Right lobe of liver (tissue), 6 donors: ENCODE measurements around the gene MTA1. TPM values are rescaled to one million over a fixed set of nuclear protein-coding genes. Genes with fewer than 3 reads are reported as not detected.

Experiments
- ATAC-seq, 4 donors: fragments of 200-7000 bp; cut with Tn5 transposase; one replicate each; pipeline ENCODE4 v1.9.1; 2020; ENCODE audit warnings: mild to moderate bottlenecking in 4 of 4, moderate library complexity in 4 of 4
- DNase-seq, 3 donors: peaks; one replicate each; pipeline ENCODE4 v3.0.0-alpha.2; 2020
- H3K27ac ChIP-seq, 3 donors: fragments of 200-600 bp; one replicate each; pipeline ENCODE4 v1.8.0; 2022
- H3K27me3 ChIP-seq, 2 donors: fragments of 200-600 bp; one replicate each; pipeline ENCODE4 v1.8.0; 2022
- H3K36me3 ChIP-seq, 4 donors: fragments of 200-600 bp; sonication (generic) in 1 of 4; one replicate each; pipeline versions ENCODE4 v1.5.1 to v1.8.0; 2017 to 2022; ENCODE audit warnings: control low read depth in 1 of 4
- H3K4me1 ChIP-seq, 4 donors: fragments of 200-600 bp; sonication (generic) in 1 of 4; one replicate each; pipeline versions ENCODE4 v1.5.1 to v1.8.0; 2017 to 2022; ENCODE audit warnings: control low read depth in 1 of 4
- H3K4me3 ChIP-seq, 3 donors: fragments of 200-600 bp; one replicate each; pipeline ENCODE4 v1.8.0; 2022
- H3K9me3 ChIP-seq, 4 donors: fragments of 200-600 bp; sonication (generic) in 1 of 4; one replicate each; pipeline versions ENCODE4 v1.5.1 to v1.8.0; 2017 to 2022; ENCODE audit warnings: control low read depth in 1 of 4
- POLR2A ChIP-seq: fragments of 450-650 bp; IDR thresholded peaks from one replicate; pipeline ENCODE4 v1.6.1; 2017; ENCODE audit warnings: antibody characterized with exemption, mild to moderate bottlenecking
- WGBS: methylation state at CpG from one replicate; pipeline ENCODE4 v1.1.6; 2018; ENCODE audit warnings: low coverage, low lambda C conversion rate; ENCODE audit not compliant: insufficient coverage; ENCODE audit errors: missing lambda C conversion rate; 5-methylcytosine and 5-hydroxymethylcytosine counted together
- intact Hi-C, 2 donors: fragments of 100-400 bp; cut with DNase I; formaldehyde crosslinking; loops; one replicate each; pipeline versions ENCODE4 v1.11.2 to v1.14.1; 2022
- total RNA-seq, 6 experiments: library from RNA; depleted of rRNA in 2 of 6; stranded (reverse); fragments of >200 nt in 2 of 6; fragmentation: NEBNext Ultra II Directional in 3 of 6; extraction: Animal tissue kit (Norgen Biotek cat#: 25700) in 3 of 6; gene quantifications; one replicate each; pipeline versions ENCODE4 v1.1.0 to v1.2.4, GENCODE V29; 2016 to 2023
- TF ChIP-seq, protein P1 (sequence below), 4 donors: fragments of 200-600 bp in 3 of 4; fragments of 450-650 bp in 1 of 4; IDR thresholded peaks; one replicate each; pipeline versions ENCODE4 v1.5.1 to v1.8.0; 2016 to 2022; ENCODE audit warnings: antibody characterized with exemption in 4 of 4, mild to moderate bottlenecking in 2 of 4
- donor health status: DM: no; HTN: yes; CAD: no.
- donor health status: DM: no; HTN: no; CAD: no.
- donor health status: DM: no; HTN: no; CAD: no.
- donor health status: DM: no; HTN: yes; CAD: no.
- donor health status: DM: no; HTN: yes; CAD: no.

Gene MTA1
- total RNA-seq, 6 experiments from 2014 or later, result 18.6 to 45.1 (median 29.2) TPM

DNA sequence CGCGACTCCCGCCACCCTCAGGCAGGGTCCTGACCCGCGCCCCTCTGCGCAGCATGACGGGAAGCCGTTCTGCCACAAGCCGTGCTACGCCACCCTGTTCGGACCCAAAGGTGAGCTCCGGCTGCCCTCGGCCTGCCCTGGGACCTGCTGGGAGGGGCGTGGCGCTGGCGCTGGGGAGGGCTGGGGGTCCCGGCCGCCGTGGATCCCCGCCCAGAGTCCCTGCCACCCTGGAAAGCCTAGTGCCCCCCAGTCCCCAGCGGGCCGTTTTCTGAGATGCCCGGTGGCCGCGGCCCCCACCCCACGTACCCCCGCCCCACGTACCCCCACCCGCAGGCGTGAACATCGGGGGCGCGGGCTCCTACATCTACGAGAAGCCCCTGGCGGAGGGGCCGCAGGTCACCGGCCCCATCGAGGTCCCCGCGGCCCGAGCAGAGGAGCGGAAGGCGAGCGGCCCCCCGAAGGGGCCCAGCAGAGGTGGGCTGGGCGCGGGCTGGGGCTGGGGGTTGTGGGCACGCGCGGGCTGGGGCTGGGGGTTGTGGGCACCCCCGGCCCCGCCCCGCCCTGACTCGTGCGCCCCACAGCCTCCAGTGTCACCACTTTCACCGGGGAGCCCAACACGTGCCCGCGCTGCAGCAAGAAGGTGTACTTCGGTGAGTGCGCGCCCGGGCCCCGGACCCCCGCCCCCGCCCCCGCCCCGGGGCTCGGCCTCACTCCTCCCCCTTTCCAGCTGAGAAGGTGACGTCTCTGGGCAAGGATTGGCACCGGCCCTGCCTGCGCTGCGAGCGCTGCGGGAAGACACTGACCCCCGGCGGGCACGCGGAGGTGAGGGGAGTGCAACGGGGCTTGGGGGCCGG is 59.0 kb downstream of the MTA1 start:
- Histone ChIP-seq H3K27me3 (no peaks in the 10 kb centered on the region), H3K4me1 (peaks cover 0 to 53% (median 24%) of the 10 kb centered on the region in 4 donors), H3K9me3 (no peaks in the 10 kb centered on the region), H3K27ac (no peak overlapping the region), H3K36me3 (no peaks in the 10 kb centered on the region), H3K4me3 (no peak overlapping the region)
- ATAC-seq (no peak), DNase-seq (no peak)
- TF ChIP-seq POLR2A, result no peak
- TF ChIP-seq, protein P1, sequence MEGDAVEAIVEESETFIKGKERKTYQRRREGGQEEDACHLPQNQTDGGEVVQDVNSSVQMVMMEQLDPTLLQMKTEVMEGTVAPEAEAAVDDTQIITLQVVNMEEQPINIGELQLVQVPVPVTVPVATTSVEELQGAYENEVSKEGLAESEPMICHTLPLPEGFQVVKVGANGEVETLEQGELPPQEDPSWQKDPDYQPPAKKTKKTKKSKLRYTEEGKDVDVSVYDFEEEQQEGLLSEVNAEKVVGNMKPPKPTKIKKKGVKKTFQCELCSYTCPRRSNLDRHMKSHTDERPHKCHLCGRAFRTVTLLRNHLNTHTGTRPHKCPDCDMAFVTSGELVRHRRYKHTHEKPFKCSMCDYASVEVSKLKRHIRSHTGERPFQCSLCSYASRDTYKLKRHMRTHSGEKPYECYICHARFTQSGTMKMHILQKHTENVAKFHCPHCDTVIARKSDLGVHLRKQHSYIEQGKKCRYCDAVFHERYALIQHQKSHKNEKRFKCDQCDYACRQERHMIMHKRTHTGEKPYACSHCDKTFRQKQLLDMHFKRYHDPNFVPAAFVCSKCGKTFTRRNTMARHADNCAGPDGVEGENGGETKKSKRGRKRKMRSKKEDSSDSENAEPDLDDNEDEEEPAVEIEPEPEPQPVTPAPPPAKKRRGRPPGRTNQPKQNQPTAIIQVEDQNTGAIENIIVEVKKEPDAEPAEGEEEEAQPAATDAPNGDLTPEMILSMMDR (IDR thresholded peaks at IDR 0.05), result no peak
- 85% methylated on average over 7 of the region's 81 CpGs for WGBS
- intact Hi-C loops, result no loop called here

DNA sequence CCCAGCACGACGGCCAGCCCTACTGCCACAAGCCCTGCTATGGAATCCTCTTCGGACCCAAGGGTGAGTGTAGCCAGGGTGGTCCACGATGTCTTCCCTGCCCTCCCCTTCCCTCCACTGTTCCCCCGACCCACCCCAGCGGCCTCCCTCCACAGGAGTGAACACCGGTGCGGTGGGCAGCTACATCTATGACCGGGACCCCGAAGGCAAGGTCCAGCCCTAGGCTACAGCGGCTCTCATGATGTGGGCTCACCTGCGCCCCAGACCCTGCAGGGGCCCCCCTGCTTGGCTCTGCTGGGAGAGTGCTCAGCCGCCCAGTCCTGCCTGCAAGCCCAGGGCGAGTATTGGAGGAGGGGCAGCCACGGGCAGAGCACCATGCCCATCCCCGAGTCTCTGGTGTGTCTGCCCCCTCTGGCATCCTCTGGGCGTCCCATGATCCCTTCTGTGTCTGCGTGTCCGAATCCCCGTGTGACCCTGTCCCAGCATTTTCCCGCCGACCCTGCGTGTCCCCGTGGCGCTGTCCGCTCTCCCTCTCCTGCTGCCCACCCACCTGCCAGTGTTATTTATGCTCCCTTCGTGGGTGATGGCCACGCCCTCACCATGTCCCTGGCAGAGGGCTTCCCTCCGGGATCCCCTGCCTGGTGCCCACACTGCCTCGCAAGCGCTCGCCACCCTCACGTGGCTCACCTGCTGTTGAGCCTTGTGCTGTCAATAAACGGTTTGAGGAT is 60.0 kb downstream of the MTA1 start:
- WGBS, result 52% methylated on average over 14 of the region's 34 CpGs
- ATAC-seq (no peak), DNase-seq (no peak)
- Histone ChIP-seq H3K27ac (no peak overlapping the region), H3K4me1 (peaks cover 0 to 46% (median 24%) of the 10 kb centered on the region in 4 donors), H3K27me3 (no peaks in the 10 kb centered on the region), H3K9me3 (no peaks in the 10 kb centered on the region), H3K4me3 (no peak overlapping the region), H3K36me3 (no peaks in the 10 kb centered on the region)
- intact Hi-C loops, result no loop called here
- no peak for TF ChIP-seq POLR2A
- TF ChIP-seq, protein P1 (IDR thresholded peaks at IDR 0.05), result no peak

DNA sequence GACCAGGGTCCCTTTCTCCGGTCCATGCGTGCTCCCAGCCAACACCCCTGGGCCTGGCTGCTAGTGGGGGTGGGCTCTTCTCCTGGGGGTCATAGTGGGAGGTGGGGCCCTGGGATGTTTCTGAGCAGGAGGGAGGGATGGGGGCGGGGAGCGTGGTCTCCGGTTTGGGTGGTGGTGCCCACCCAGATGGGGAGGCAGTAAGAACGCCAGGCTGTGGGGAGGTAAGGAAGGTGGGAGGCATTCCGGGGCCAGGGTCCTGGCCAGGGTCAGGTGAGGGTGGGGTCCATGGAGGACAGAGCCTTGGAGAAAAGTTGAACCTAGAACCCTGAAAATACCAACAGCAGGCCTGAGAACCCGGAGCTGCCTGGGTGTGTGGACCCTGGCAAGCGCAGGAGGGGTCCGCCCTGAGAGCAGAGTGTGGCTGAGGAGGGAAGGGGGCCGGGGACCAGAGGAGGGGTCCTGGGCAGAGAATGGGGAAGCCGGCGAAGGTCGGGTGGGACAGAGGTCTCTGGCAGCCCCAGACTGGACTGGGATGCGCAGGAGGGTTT is 60.6 kb downstream of the MTA1 start:
- Histone ChIP-seq H3K36me3 (no peaks in the 10 kb centered on the region), H3K4me3 (no peak overlapping the region), H3K27me3 (no peaks in the 10 kb centered on the region), H3K27ac (no peak overlapping the region), H3K4me1 (peaks cover 0 to 40% (median 24%) of the 10 kb centered on the region in 4 donors), H3K9me3 (no peaks in the 10 kb centered on the region)
- DNase-seq (no peak), ATAC-seq (no peak)
- TF ChIP-seq, protein P1 (IDR thresholded peaks at IDR 0.05), result no peak
- TF ChIP-seq POLR2A, result no peak
- intact Hi-C loops, result no loop called here
- WGBS, result 56% methylated on average over 12 of the region's 15 CpGs

DNA sequence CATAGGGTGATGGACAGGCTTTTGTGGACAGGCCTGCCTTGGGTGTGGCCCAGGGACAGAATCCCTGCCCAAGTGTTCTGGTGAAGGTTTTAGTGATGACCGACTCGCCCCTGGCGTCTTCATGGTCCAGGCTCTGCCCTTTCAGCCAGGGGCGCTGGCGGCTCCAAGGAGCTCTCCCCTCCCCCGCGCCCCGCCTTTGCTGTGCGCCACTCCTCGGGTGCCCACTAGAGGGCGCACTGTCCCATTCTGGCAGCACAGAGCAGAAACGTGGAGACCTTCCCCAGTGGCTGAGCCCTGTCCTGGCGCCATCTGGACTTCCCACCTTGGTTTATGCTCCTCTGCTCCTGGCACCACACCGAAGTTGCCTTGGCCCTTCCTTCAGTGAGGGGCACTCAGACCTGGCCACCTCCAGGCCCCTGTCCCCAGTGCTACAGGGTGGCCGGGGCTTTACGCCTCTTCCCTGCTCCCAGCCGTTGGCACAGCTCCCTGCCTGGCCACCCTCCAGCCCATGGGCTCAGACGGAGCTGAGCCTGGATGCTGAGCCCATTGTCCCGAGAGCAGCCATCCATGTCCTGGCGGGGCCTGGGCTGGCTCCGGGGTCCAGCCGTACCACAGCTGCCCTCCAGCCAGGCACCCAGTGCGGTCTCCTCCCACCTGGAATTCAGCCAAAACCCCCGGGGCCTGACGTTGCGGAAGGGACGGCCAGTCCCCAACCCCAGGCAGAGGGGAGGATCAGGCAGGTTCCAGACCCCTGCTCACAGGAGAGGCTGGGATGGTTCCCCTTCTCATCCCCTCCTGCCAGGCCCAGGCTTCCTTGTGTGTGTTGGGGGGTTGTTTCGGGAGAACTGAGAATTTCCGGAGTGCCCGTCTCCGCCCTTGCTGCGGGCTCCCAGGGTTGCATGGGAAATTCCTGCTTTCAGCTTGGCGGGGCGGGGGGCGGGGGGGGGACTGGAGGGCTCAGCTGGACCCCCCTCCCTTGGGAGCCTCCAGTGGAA is 61.5 kb downstream of the MTA1 start:
- no peaks in the 10 kb centered on the region for H3K27me3 ChIP-seq
- 0% methylated on average over 4 of the region's 35 CpGs for WGBS
- peak; percentile 86 to 87 (median 87) for DNase-seq
- intact Hi-C loops, result no loop called here
- H3K27ac ChIP-seq, result peak overlapping the region; percentile 67 to 89 (median 72)
- no peaks in the 10 kb centered on the region for H3K9me3 ChIP-seq
- H3K4me3 ChIP-seq, result peak overlapping the region; percentile 18 to 23 (median 19)
- peak; percentile 69 to 75 (median 72) for ATAC-seq
- peaks cover 0 to 32% (median 20%) of the 10 kb centered on the region in 4 donors for H3K4me1 ChIP-seq
- H3K36me3 ChIP-seq, result no peaks in the 10 kb centered on the region
- TF ChIP-seq, protein P1 (IDR thresholded peaks at IDR 0.05), result peak; percentile 96 to 99 (median 99)
- no peak for TF ChIP-seq POLR2A
